OCI-LY7 (cell line): ENCODE measurements around the gene PKN3. TPM values are rescaled to one million over a fixed set of nuclear protein-coding genes. Genes with fewer than 3 reads are reported as not detected.

Experiments
- BruUV-seq: library from RNA; stranded (reverse); fragments of 400-500 nt; replicated peaks from 2 replicates; lab custom pipeline; 2021; lab: Mats Ljungman, UMichigan
- CTCF ChIA-PET: fragments of 300-600 bp; sonication (Branson Sonifier 250); formaldehyde crosslinking; loops from one replicate; lab custom pipeline; 2022; ENCODE audit warnings: antibody characterized with exemption; ENCODE audit not compliant: unreplicated experiment; lab: Charles Lee
- POLR2A ChIA-PET: fragments of 300-600 bp; sonication (Branson Sonifier 250); formaldehyde crosslinking; loops from one replicate; lab custom pipeline; 2022; ENCODE audit warnings: antibody characterized with exemption; lab: Charles Lee
- DNase-seq: peaks from one replicate; pipeline ENCODE4 v3.0.0-alpha.2; 2015; ENCODE audit warnings: low spot score
- H2AFZ ChIP-seq: fragments of 200-600 bp; sonication (generic), shearing (Covaris generic); 2 replicates; pipeline ENCODE4 v1.6.1; 2014; ENCODE audit warnings: mild to moderate bottlenecking, antibody characterized with exemption, low read length, moderate library complexity
- H3K27ac ChIP-seq: fragments of 200-600 bp; sonication (generic); 2 replicates; pipeline ENCODE4 v1.5.1; 2014; ENCODE audit warnings: mixed run types, low read depth, mild to moderate bottlenecking, moderate library complexity, low read length, inconsistent platforms; ENCODE audit not compliant: poor library complexity, severe bottlenecking
- H3K36me3 ChIP-seq: fragments of 200-600 bp; sonication (generic); 2 replicates; pipeline ENCODE4 v1.6.1; 2014; ENCODE audit warnings: mild to moderate bottlenecking, antibody characterized with exemption, low read length, moderate library complexity, mixed read lengths; ENCODE audit not compliant: insufficient read depth
- H3K4me1 ChIP-seq: fragments of 200-600 bp; sonication (generic); 2 replicates; pipeline ENCODE4 v1.5.1; 2014; ENCODE audit warnings: mild to moderate bottlenecking, low read length; ENCODE audit not compliant: insufficient read depth, poor library complexity, severe bottlenecking
- H3K4me2 ChIP-seq: fragments of 200-600 bp; sonication (generic); 2 replicates; pipeline ENCODE4 v1.6.1; 2014; ENCODE audit warnings: mild to moderate bottlenecking, low read length
- H3K4me3 ChIP-seq: fragments of 200-600 bp; sonication (generic); 2 replicates; pipeline ENCODE4 v1.5.1; 2014; ENCODE audit warnings: mild to moderate bottlenecking, low read depth, low read length; ENCODE audit not compliant: poor library complexity, severe bottlenecking
- H3K79me2 ChIP-seq: fragments of 200-600 bp; sonication (generic); 2 replicates; pipeline ENCODE4 v1.6.1; 2016; ENCODE audit warnings: low read depth, mild to moderate bottlenecking, low read length, moderate library complexity, mixed read lengths; ENCODE audit not compliant: insufficient read depth
- H3K9me2 ChIP-seq: fragments of 200-600 bp; sonication (generic); 2 replicates; pipeline ENCODE4 v1.6.1; 2016; ENCODE audit warnings: mild to moderate bottlenecking, low read length, mixed read lengths; ENCODE audit not compliant: insufficient read depth
- H3K9me3 ChIP-seq: fragments of 200-600 bp; sonication (generic); 2 replicates; pipeline ENCODE4 v1.6.1; 2014; ENCODE audit warnings: mild to moderate bottlenecking, mixed run types, low read length, mixed read lengths
- H4K20me1 ChIP-seq: fragments of 200-600 bp; sonication (generic); 2 replicates; pipeline ENCODE4 v1.6.1; 2014; ENCODE audit warnings: mild to moderate bottlenecking, antibody characterized with exemption, low read length, moderate library complexity, mixed read lengths; ENCODE audit not compliant: insufficient read depth
- CTCF ChIP-seq: fragments of 200-600 bp; sonication (generic); conservative IDR thresholded peaks from 2 replicates; pipeline ENCODE4 v1.5.1; 2014; ENCODE audit warnings: mild to moderate bottlenecking, antibody characterized with exemption, low read length, moderate library complexity, mixed read lengths
- EZH2phosphoT487 ChIP-seq: fragments of 200-600 bp; sonication (generic); IDR thresholded peaks from 2 replicates; pipeline ENCODE4 v1.6.1; 2018; ENCODE audit warnings: low read depth, borderline replicate concordance, mild to moderate bottlenecking, mixed run types, antibody characterized with exemption, low read length, moderate library complexity, mixed read lengths
- intact Hi-C: fragments of 100-400 bp; cut with micrococcal nuclease; formaldehyde crosslinking; loops from one replicate; pipeline ENCODE4 v1.10.0; 2022; ENCODE audit not compliant: unreplicated experiment
- total RNA-seq, 2 experiments: library from RNA; depleted of rRNA in 1 of 2; stranded (reverse); fragments of >200 nt in 1 of 2; shearing (Covaris generic) in 1 of 2; gene quantifications; 2 replicates each; pipeline ENCODE4 v1.2.3, GENCODE V29; 2014 to 2022

PKN3 gene
- total RNA-seq, 2 experiments from 2014 or later: 1.5 to 3.3 TPM

- Histone ChIP-seq H3K27ac (no peak overlapping the region), H3K4me3 (no peak overlapping the region), H3K9me2 (no peaks in the 10 kb centered on the region), H3K9me3 (no peaks in the 10 kb centered on the region), H4K20me1 (no peaks in the 10 kb centered on the region), H2AFZ (no peak overlapping the region), H3K4me2 (no peak overlapping the region), H3K36me3 (no peaks in the 10 kb centered on the region; the same call in 1 of the 2 replicates), H3K79me2 (no peaks in the 10 kb centered on the region), H3K4me1 (no peaks in the 10 kb centered on the region)
- intact Hi-C loops: no loop called here
- TF ChIP-seq EZH2phosphoT487 (no peak), CTCF (no peak)
- ChIA-PET POLR2A (interaction anchor here (0.5 kb wide), 1 partner anchor 49 kb away, joined by 4 read pairs; no protein-coding TSS in a partner anchor), CTCF (no interaction called here)
- no TSS peak for BruUV-seq
- DNase-seq: no peak
Observed at GRCh38 chr9:128716581-128717254, 14.4 kb downstream of the PKN3 start.

- ChIA-PET POLR2A (interaction anchor here (0.6 to 0.7 kb wide), 2 partner anchors 346 to 980 kb away, joined by 4 to 6 read pairs; no protein-coding TSS in a partner anchor), CTCF (no interaction called here)
- H3K9me2 ChIP-seq: no peaks in the 10 kb centered on the region
- DNase-seq: no peak
- no peaks in the 10 kb centered on the region for H3K9me3 ChIP-seq
- H4K20me1 ChIP-seq: no peaks in the 10 kb centered on the region
- intact Hi-C loops: no loop called here
- TF ChIP-seq EZH2phosphoT487 (no peak), CTCF (no peak)
- no TSS peak for BruUV-seq
- H3K36me3 ChIP-seq: no peaks in the 10 kb centered on the region; the same call in 1 of the 2 replicates
- peaks cover 8% of the 10 kb centered on the region for H3K4me1 ChIP-seq
- no peak overlapping the region for H2AFZ ChIP-seq
- no peaks in the 10 kb centered on the region for H3K79me2 ChIP-seq
- H3K27ac ChIP-seq: no peak overlapping the region
- no peak overlapping the region for H3K4me3 ChIP-seq
- H3K4me2 ChIP-seq: no peak overlapping the region
Observed at GRCh38 chr9:128718047-128718446, 15.7 kb downstream of the PKN3 start.

GRCh38 chr9:128718475-128718874, 16.2 kb downstream of the PKN3 start:
- CTCF ChIA-PET: no interaction called here
- H3K36me3 ChIP-seq: no peaks in the 10 kb centered on the region; the same call in 1 of the 2 replicates

More at GRCh38 chr9:128718475-128718874, 16.2 kb downstream of the PKN3 start:
- POLR2A ChIA-PET: no interaction called here
- BruUV-seq: no TSS peak
- H4K20me1 ChIP-seq: no peaks in the 10 kb centered on the region
- no peaks in the 10 kb centered on the region for H3K9me3 ChIP-seq
- H3K9me2 ChIP-seq: no peaks in the 10 kb centered on the region
- H3K79me2 ChIP-seq: peaks cover 2% of the 10 kb centered on the region; the same call in 1 of the 2 replicates
- H3K27ac ChIP-seq: no peak overlapping the region
- intact Hi-C loops: no loop called here
- no peak overlapping the region for H2AFZ ChIP-seq
- H3K4me1 ChIP-seq: peaks cover 11% of the 10 kb centered on the region
- no peak overlapping the region for H3K4me3 ChIP-seq
- TF ChIP-seq EZH2phosphoT487: no peak
- TF ChIP-seq CTCF: no peak
- no peak for DNase-seq
- no peak overlapping the region for H3K4me2 ChIP-seq
